Adrenal gland (tissue), 12 donors: ENCODE measurements around the gene CHID1. TPM values are rescaled to one million over a fixed set of nuclear protein-coding genes. Genes with fewer than 3 reads are reported as not detected.

Source experiments
- DNase-seq, 7 donors: peaks; one replicate each; pipeline ENCODE4 v3.0.0-alpha.2; 2019 to 2020
- H3K27ac ChIP-seq, 5 donors: fragments of 200-600 bp; sonication (generic) in 4 of 5; 1 replicate in 3 of 5; 2 replicates in 2 of 5; pipeline versions ENCODE4 v1.5.1 to v1.8.0; 2016 to 2020; ENCODE audit warnings: mild to moderate bottlenecking in 1 of 5
- H3K27me3 ChIP-seq: fragments of 200-600 bp; 2 replicates; pipeline ENCODE4 v1.8.0; 2021
- H3K36me3 ChIP-seq, 2 donors: fragments of 200-600 bp; replicated peaks in 1 of 2; 1 replicate in 1 of 2; 2 replicates in 1 of 2; pipeline versions ENCODE4 v1.5.1 to v1.8.0; 2018 to 2022
- H3K4me1 ChIP-seq, 2 donors: fragments of 200-600 bp; replicated peaks in 1 of 2; 1 replicate in 1 of 2; 2 replicates in 1 of 2; pipeline versions ENCODE4 v1.5.1 to v1.8.0; 2018 to 2021
- H3K4me3 ChIP-seq, 4 donors: fragments of 200-600 bp; sonication (generic) in 3 of 4; one replicate each; pipeline ENCODE4 v1.5.1; 2016 to 2018
- H3K9me3 ChIP-seq, 3 donors: fragments of 200-600 bp; sonication (generic) in 1 of 3; replicated peaks in 1 of 3; 1 replicate in 2 of 3; 2 replicates in 1 of 3; pipeline versions ENCODE4 v1.5.1 to v1.8.0; 2016 to 2021
- CTCF ChIP-seq, 6 experiments: fragments of 450-650 bp in 4 of 6; fragments of 200-600 bp in 2 of 6; sonication (generic) in 1 of 6; IDR thresholded peaks; 1 replicate in 5 of 6; 2 replicates in 1 of 6; pipeline versions ENCODE4 v1.5.1 to v1.8.0; 2016 to 2021; ENCODE audit warnings: antibody characterized with exemption in 6 of 6, mild to moderate bottlenecking in 2 of 6, moderate library complexity in 1 of 6
- POLR2A ChIP-seq, 2 donors: fragments of 450-650 bp; IDR thresholded peaks; one replicate each; pipeline ENCODE4 v1.6.1; 2017; ENCODE audit warnings: antibody characterized with exemption in 2 of 2, mild to moderate bottlenecking in 2 of 2, moderate library complexity in 1 of 2
- WGBS, 4 donors: extraction: QIAGEN DNeasy Blood & Tissue Kit in 2 of 4; methylation state at CpG; one replicate each; pipeline versions ENCODE4 v1.1.5 to v1.1.7; 2013 to 2017; 5-methylcytosine and 5-hydroxymethylcytosine counted together
- intact Hi-C, 2 donors: fragments of 100-400 bp; cut with DNase I; formaldehyde crosslinking; loops; one replicate each; pipeline versions ENCODE4 v1.14.1 to v1.15.0; 2022 to 2023
- polyA plus RNA-seq, 3 donors: library from polyadenylated mRNA; stranded (reverse); fragments of 200-250 nt in 2 of 3; fragments of 350-450 nt in 1 of 3; fragmentation: Illumina TruSeq in 1 of 3; extraction: RNeasy Lipid Tissue Mini Kit (QIAGEN cat#74804) in 1 of 3; gene quantifications; one replicate each; pipeline ENCODE4 v1.2.3, GENCODE V29; 2013 to 2014
- total RNA-seq, 9 donors: library from RNA; depleted of rRNA in 4 of 9; stranded (reverse); fragments of >200 nt in 4 of 9; fragments of 120-200 nt in 1 of 9; fragmentation: NEBNext Ultra II Directional in 1 of 9; extraction: Animal tissue kit (Norgen Biotek cat#: 25700) in 1 of 9; gene quantifications; one replicate each; pipeline versions ENCODE4 v1.1.0 to v1.2.4, GENCODE V29; 2013 to 2023
- donor health status: healthy with polysubstance abuse.
- donor health status: Bipolar disorder and iron deficiency.
- donor health status: DM: yes; HTN: yes; CAD: no.
- donor health status: DM: no; HTN: no; CAD: no.
- donor health status: DM: no; HTN: no; CAD: no.
- donor health status: DM: yes; HTN: yes; CAD: no.

Gene CHID1
- total and polyA plus RNA-seq, 12 donors = 39.2 to 220 (median 96.6) TPM

- Histone ChIP-seq H3K27me3 (no peaks in the 10 kb centered on the region), H3K27ac (no peak overlapping the region), H3K36me3 (peaks cover 0 to 53% of the 10 kb centered on the region in 2 donors), H3K4me1 (no peaks in the 10 kb centered on the region), H3K4me3 (no peak overlapping the region), H3K9me3 (no peaks in the 10 kb centered on the region)
- intact Hi-C loops = no loop called here
- WGBS, 4 donors = 86 to 91% (median 86%) methylated on average over 15 to 22 of the region's 22 CpGs
- peak in 4 of 7 donors; percentile 26 to 63 (median 36) for DNase-seq
- TF ChIP-seq CTCF (IDR thresholded peaks at IDR 0.05) (peak in 4 of 6 experiments; percentile 6 to 33 (median 16)), POLR2A (IDR thresholded peaks at IDR 0.05) (no peak)
Measured at GRCh38 chr11:898540-899190, 11.9 kb downstream of the CHID1 start.

GRCh38 chr11:898143-898511, 12.5 kb downstream of the CHID1 start:
- Histone ChIP-seq H3K4me3 (no peak overlapping the region), H3K36me3 (peaks cover 0 to 49% of the 10 kb centered on the region in 2 donors)
- 62 to 92% (median 77%) methylated on average over 1 to 10 of the region's 10 CpGs for WGBS, 4 donors

GRCh38 chr11:897253-898142, 13.1 kb downstream of the CHID1 start:
- Histone ChIP-seq H3K36me3 (peaks cover 0 to 43% of the 10 kb centered on the region in 2 donors), H3K4me3 (no peak overlapping the region), H3K9me3 (no peaks in the 10 kb centered on the region), H3K4me1 (no peaks in the 10 kb centered on the region), H3K27ac (no peak overlapping the region), H3K27me3 (no peaks in the 10 kb centered on the region)
- TF ChIP-seq CTCF (IDR thresholded peaks at IDR 0.05) = no peak
- TF ChIP-seq POLR2A (IDR thresholded peaks at IDR 0.05) = no peak
- DNase-seq = no peak
- WGBS, 4 donors = 73 to 89% (median 81%) methylated on average over 11 to 17 of the region's 17 CpGs
- intact Hi-C loops = loop anchor here in 1 of 2 donors (2.0 kb wide), 1 partner anchor 153 kb away; no protein-coding TSS in a partner anchor

More at GRCh38 chr11:898143-898511, 12.5 kb downstream of the CHID1 start:
- H3K27me3 ChIP-seq = no peaks in the 10 kb centered on the region
- DNase-seq = no peak
- intact Hi-C loops = no loop called here
- H3K4me1 ChIP-seq = no peaks in the 10 kb centered on the region
- TF ChIP-seq CTCF (IDR thresholded peaks at IDR 0.05) = peak in 3 of 6 experiments; percentile 11 to 22 (median 20)
- no peak for TF ChIP-seq POLR2A (IDR thresholded peaks at IDR 0.05)
- no peak overlapping the region for H3K27ac ChIP-seq
- no peaks in the 10 kb centered on the region for H3K9me3 ChIP-seq
